HepG2 (cell line): Measurements from ENCODE around the gene ZNF571. TPM values are rescaled to one million over a fixed set of nuclear protein-coding genes. Genes with fewer than 3 reads are reported as not detected.

Source experiments
- AHR ChIP-seq: IDR thresholded peaks from 2 replicates; pipeline ENCODE4 v1.6.1; 2018; ENCODE audit warnings: missing genetic modification reagents, missing compliant biosample characterization
- ARID3A ChIP-seq: IDR thresholded peaks from 2 replicates; pipeline ENCODE4 v1.6.1; 2012; ENCODE audit warnings: low read depth, low read length, improper control_type of control experiment
- CBFB ChIP-seq: sonication (generic); formaldehyde crosslinking; IDR thresholded peaks from 2 replicates; pipeline ENCODE4 v1.4.0; 2020; ENCODE audit warnings: missing genetic modification reagents
- CHD2 ChIP-seq: IDR thresholded peaks from 2 replicates; pipeline ENCODE4 v1.6.1; 2011; ENCODE audit warnings: low read depth, low read length, improper control_type of control experiment
- CSRNP1 ChIP-seq: sonication (generic); formaldehyde crosslinking; IDR thresholded peaks from 2 replicates; pipeline ENCODE4 v1.8.1; 2023; ENCODE audit warnings: mild to moderate bottlenecking, missing genetic modification reagents
- HCFC1 ChIP-seq: fragments of 150-350 bp; IDR thresholded peaks from 2 replicates; pipeline ENCODE4 v1.6.1; 2014; ENCODE audit warnings: low read depth, low read length
- HMGXB4 ChIP-seq, 2 experiments: sonication (generic) in 1 of 2; formaldehyde crosslinking in 1 of 2; IDR thresholded peaks; 2 replicates each; pipeline versions ENCODE4 v1.4.0 to v1.6.1; 2018 to 2020; ENCODE audit warnings: missing genetic modification reagents in 2 of 2, borderline replicate concordance in 1 of 2, low read depth in 1 of 2, mild to moderate bottlenecking in 1 of 2, missing biosample characterization in 1 of 2
- IRF1 ChIP-seq: sonication (generic); formaldehyde crosslinking; IDR thresholded peaks from 2 replicates; pipeline ENCODE4 v1.4.0; 2020; ENCODE audit warnings: low read depth, mild to moderate bottlenecking, missing genetic modification reagents
- KAT8 ChIP-seq: IDR thresholded peaks from 2 replicates; pipeline ENCODE4 v1.6.1; 2016; ENCODE audit warnings: missing genetic modification reagents, missing compliant biosample characterization
- KLF6 ChIP-seq: IDR thresholded peaks from 2 replicates; pipeline ENCODE4 v1.8.0; 2016; ENCODE audit warnings: missing biosample characterization, missing genetic modification reagents
- MYNN ChIP-seq: sonication (generic); formaldehyde crosslinking; IDR thresholded peaks from 2 replicates; pipeline ENCODE4 v1.4.0; 2020; ENCODE audit warnings: mild to moderate bottlenecking, low read depth, missing genetic modification reagents
- NR2C2 ChIP-seq: sonication (generic); formaldehyde crosslinking; IDR thresholded peaks from 2 replicates; pipeline ENCODE4 v1.4.0; 2020; ENCODE audit warnings: missing genetic modification reagents, mild to moderate bottlenecking, moderate library complexity, borderline replicate concordance
- REPIN1 ChIP-seq: sonication (generic); formaldehyde crosslinking; IDR thresholded peaks from 2 replicates; pipeline ENCODE4 v1.8.0; 2022; ENCODE audit warnings: missing genetic modification reagents, low read depth, mild to moderate bottlenecking, borderline replicate concordance
- RXRB ChIP-seq: IDR thresholded peaks from 2 replicates; pipeline ENCODE4 v1.6.1; 2016; ENCODE audit warnings: borderline replicate concordance, missing genetic modification reagents, missing compliant biosample characterization
- SAP130 ChIP-seq: IDR thresholded peaks from 2 replicates; pipeline ENCODE4 v1.6.1; 2016; ENCODE audit warnings: low read depth
- TARDBP ChIP-seq: sonication (generic); formaldehyde crosslinking; IDR thresholded peaks from 2 replicates; pipeline ENCODE4 v1.8.0; 2022; ENCODE audit warnings: mild to moderate bottlenecking, missing genetic modification reagents
- TBX2 ChIP-seq: sonication (generic); formaldehyde crosslinking; IDR thresholded peaks from 2 replicates; pipeline ENCODE4 v1.5.0; 2020; ENCODE audit warnings: missing genetic modification reagents, mild to moderate bottlenecking, borderline replicate concordance
- TEAD3 ChIP-seq: optimal IDR thresholded peaks from 2 replicates; pipeline ENCODE3; 2016; ENCODE audit warnings: borderline replicate concordance
- ZNF264 ChIP-seq: sonication (generic); formaldehyde crosslinking; IDR thresholded peaks from 2 replicates; pipeline ENCODE4 v1.4.0; 2020; ENCODE audit warnings: missing genetic modification reagents
- ZNF280B ChIP-seq: sonication (generic); formaldehyde crosslinking; IDR thresholded peaks from 2 replicates; pipeline ENCODE4 v1.5.0; 2020; ENCODE audit warnings: missing genetic modification reagents, mild to moderate bottlenecking, borderline replicate concordance
- ZNF350 ChIP-seq: sonication (generic); formaldehyde crosslinking; IDR thresholded peaks from 2 replicates; pipeline ENCODE4 v1.4.0; 2020; ENCODE audit warnings: mild to moderate bottlenecking, low read depth, missing genetic modification reagents, borderline replicate concordance
- ZNF44 ChIP-seq: sonication (generic); formaldehyde crosslinking; IDR thresholded peaks from 2 replicates; pipeline ENCODE4 v1.5.1; 2020; ENCODE audit warnings: mild to moderate bottlenecking, missing genetic modification reagents
- polyA plus RNA-seq, 8 experiments: library from polyadenylated mRNA; depleted of rRNA in 3 of 8; stranded (reverse) in 7 of 8; unstranded in 1 of 8; fragments of >200 nt; fragmentation: Illumina TruSeq in 4 of 8; extraction: Trizol in 4 of 8; gene quantifications; 2 replicates each; pipeline versions ENCODE4 v1.2.1 to v1.2.3, GENCODE V29; 2011 to 2016; ENCODE audit warnings: low read depth in 4 of 8, missing spikeins in 1 of 8, mixed read lengths in 1 of 8; ENCODE audit not compliant: insufficient read depth in 1 of 8
- total RNA-seq, 5 experiments: library from RNA; depleted of rRNA; stranded (reverse); fragments of >200 nt; fragmentation: Illumina TruSeq; extraction: Trizol; gene quantifications; 2 replicates each; pipeline ENCODE4 v1.2.3, GENCODE V29; 2016; ENCODE audit warnings: low read depth in 1 of 5

The ZNF571 gene
- total and polyA plus RNA-seq, 2 of the 13 experiments (the other 11 are each of a cell fraction or from before 2014, with no cell fraction given): 1.3 to 1.9 TPM

- peak; percentile 64; the same call in 1 of the 2 replicates for TF ChIP-seq ZNF280B (CRISPR knock-in tag)
- TF ChIP-seq KAT8 (CRISPR knock-in tag): peak; percentile 76
- peak; percentile 32; the same call in 1 of the 2 replicates for TF ChIP-seq KLF6 (CRISPR knock-in tag)
- TF ChIP-seq MYNN: no peak
- peak; percentile 75; the same call in 1 of the 2 replicates for TF ChIP-seq ZNF350 (CRISPR knock-in tag)
- TF ChIP-seq RXRB (CRISPR knock-in tag): peak; percentile 13; the same call in 1 of the 2 replicates
- no peak for TF ChIP-seq IRF1 (CRISPR knock-in tag)
- peak; percentile 93 for TF ChIP-seq HCFC1
- 0 out of 2 replicates have a peak, but pooled peaks have one; percentile 47 for TF ChIP-seq ZNF264 (CRISPR knock-in tag)
- TF ChIP-seq SAP130 (CRISPR knock-in tag): peak; percentile 84
- TF ChIP-seq CBFB: 0 out of 2 replicates have a peak, but pooled peaks have one; percentile 43
- 0 out of 2 replicates have a peak, but pooled peaks have one; percentile 28 for TF ChIP-seq REPIN1
- peak; percentile 44 for TF ChIP-seq TEAD3 (CRISPR knock-in tag)
- TF ChIP-seq TBX2 (CRISPR knock-in tag): peak; percentile 79
- TF ChIP-seq NR2C2 (CRISPR knock-in tag): peak; percentile 78
- peak; percentile 62 to 75; a peak in 3 of 4 replicates for TF ChIP-seq HMGXB4 (CRISPR knock-in tag; IDR thresholded peaks at IDR 0.05; ENCODE audit: borderline replicate concordance in 1 of 2, low read depth in 1 of 2)
- no peak for TF ChIP-seq ZNF44 (CRISPR knock-in tag)
- TF ChIP-seq CHD2: peak; percentile 51
- TF ChIP-seq CSRNP1 (CRISPR knock-in tag): peak; percentile 67; the same call in 1 of the 2 replicates
- TF ChIP-seq AHR: no peak; the same call in 1 of the 2 replicates
- TF ChIP-seq ARID3A: no peak
- TF ChIP-seq TARDBP (CRISPR knock-in tag): peak; percentile 38; the same call in 1 of the 2 replicates
These were observed at the start of gene ZNF571, which contains the start of gene ZNF540 (continued) for GRCh38 chr19:37594304-37594981.
